ENCODE results near the gene CTSC. TPM values are rescaled to one million over a fixed set of nuclear protein-coding genes. Genes with fewer than 3 reads are reported as not detected.
A peak's percentile ranks its signal among the peaks of the same experiment; 100 is the strongest.

The CTSC gene
- total RNA-seq, 4 donors from 2014 or later, result 38.5 to 167 (median 109) TPM

DNA sequence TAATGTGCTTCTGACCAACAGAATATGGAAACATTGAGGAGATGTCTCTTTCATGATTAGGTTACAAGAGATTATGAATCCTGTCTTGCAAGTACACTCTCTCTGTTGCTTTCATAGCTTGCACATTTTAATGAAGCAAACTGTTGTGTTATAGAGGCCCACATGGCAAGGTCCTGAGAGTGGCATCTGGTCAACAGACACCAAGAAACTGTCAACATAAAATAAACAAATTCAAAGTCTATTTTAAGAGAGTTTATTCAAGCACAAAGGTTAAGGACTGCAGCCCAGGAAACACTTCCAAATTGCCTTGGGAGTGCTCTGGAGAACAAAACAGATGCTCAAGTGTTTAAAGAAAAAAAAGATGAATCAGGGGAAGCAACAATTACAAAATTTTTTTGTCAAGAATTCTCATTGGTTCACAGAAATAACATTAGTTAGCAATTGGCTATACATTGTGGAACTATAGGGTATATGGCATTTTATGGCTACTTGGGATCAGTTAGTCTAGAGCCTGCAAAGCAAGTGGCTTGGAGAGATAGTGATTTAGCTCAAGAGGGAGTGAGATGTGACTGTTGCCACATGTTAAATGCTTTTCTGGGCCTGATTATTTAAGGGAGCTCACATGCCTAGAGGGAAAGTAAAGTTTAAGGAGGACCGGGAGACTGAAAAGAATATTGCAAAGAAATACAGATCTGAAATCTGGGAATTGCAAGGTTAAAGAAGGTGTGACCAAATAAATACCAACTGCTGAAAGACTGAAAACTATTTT, 54.6 kb downstream of the CTSC start:
- TF ChIP-seq, protein P1, sequence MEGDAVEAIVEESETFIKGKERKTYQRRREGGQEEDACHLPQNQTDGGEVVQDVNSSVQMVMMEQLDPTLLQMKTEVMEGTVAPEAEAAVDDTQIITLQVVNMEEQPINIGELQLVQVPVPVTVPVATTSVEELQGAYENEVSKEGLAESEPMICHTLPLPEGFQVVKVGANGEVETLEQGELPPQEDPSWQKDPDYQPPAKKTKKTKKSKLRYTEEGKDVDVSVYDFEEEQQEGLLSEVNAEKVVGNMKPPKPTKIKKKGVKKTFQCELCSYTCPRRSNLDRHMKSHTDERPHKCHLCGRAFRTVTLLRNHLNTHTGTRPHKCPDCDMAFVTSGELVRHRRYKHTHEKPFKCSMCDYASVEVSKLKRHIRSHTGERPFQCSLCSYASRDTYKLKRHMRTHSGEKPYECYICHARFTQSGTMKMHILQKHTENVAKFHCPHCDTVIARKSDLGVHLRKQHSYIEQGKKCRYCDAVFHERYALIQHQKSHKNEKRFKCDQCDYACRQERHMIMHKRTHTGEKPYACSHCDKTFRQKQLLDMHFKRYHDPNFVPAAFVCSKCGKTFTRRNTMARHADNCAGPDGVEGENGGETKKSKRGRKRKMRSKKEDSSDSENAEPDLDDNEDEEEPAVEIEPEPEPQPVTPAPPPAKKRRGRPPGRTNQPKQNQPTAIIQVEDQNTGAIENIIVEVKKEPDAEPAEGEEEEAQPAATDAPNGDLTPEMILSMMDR (IDR thresholded peaks at IDR 0.05), result no peak
- no peak for TF ChIP-seq POLR2A (IDR thresholded peaks at IDR 0.05)
- H3K4me1 ChIP-seq, result peaks cover 9 to 64% (median 16%) of the 10 kb centered on the region in 3 donors
- H3K4me3 ChIP-seq, result no peak overlapping the region
- no peaks in the 10 kb centered on the region for H3K36me3 ChIP-seq
- intact Hi-C loops (cut with DNase I), result no loop called here
- no peak for DNase-seq
- H3K9me3 ChIP-seq, result no peaks in the 10 kb centered on the region
- no peak overlapping the region for H3K27ac ChIP-seq
- no peaks in the 10 kb centered on the region for H3K27me3 ChIP-seq
- WGBS, 2 donors, result 64 to 65% methylated on average over 1 of the region's 1 CpG

DNA sequence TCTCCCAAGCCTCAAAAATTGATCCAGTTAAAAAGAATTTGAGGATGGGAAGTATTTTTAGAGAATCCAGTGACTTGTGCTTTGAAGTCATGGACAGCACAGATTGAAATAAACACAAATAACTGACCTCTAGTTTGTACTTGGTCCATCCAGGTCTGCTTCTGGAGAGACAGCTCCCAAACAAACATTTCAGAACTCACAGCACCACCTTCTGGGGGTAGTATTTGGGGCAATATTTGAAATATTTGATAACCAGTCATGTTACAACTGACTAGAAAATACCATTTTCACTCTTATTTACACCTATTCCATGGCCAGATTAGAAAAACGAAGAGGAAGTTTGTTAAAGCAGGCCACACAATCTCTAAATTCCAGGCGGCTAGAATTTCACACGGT, 56.2 kb downstream of the CTSC start:
- TF ChIP-seq POLR2A (IDR thresholded peaks at IDR 0.05), result no peak
- TF ChIP-seq, protein P1 (IDR thresholded peaks at IDR 0.05), result peak in 1 of 6 experiments; percentile 21
- Histone ChIP-seq H3K4me3 (no peak overlapping the region), H3K4me1 (peaks cover 9 to 60% (median 16%) of the 10 kb centered on the region in 3 donors), H3K9me3 (no peaks in the 10 kb centered on the region), H3K27ac (no peak overlapping the region), H3K27me3 (no peaks in the 10 kb centered on the region), H3K36me3 (no peaks in the 10 kb centered on the region)
- DNase-seq, result no peak
- intact Hi-C loops (cut with DNase I), result no loop called here
- 55 to 59% methylated on average over 3 of the region's 3 CpGs for WGBS, 2 donors

DNA sequence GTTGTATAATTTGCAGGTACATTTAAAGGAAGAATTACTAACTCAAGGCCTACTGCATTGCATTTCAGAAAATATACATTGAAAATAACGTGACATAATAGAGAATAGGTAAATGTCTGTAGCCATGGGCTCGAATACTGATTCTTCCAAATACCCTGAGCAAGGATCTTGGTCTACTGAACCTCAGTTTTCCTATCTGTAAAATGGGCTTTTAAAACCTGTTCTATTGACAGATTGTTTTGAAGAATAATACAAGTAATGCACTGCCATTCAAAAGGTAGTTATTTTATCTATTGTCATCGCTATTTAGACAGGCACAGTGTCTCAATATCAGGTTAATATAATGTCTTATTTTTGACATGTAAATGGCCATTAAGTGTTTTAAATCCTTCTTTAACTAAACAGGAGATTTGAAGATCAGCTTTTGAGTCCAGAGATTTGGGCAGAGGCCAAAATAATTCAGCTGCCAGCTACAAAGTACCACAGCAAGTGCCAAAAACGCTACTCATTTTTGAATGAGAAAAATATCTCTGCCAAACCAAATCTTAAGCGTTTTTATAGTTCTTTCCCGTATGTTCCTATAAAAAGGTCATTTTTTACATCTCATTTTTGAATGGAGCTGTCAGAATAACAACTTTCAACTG, 56.7 kb downstream of the CTSC start:
- no peaks in the 10 kb centered on the region for H3K36me3 ChIP-seq
- H3K9me3 ChIP-seq, result no peaks in the 10 kb centered on the region
- 36 to 40% methylated on average over 6 of the region's 6 CpGs for WGBS, 2 donors
- H3K4me3 ChIP-seq, result no peak overlapping the region
- intact Hi-C loops (cut with DNase I), result no loop called here
- no peak overlapping the region for H3K27ac ChIP-seq
- TF ChIP-seq POLR2A (IDR thresholded peaks at IDR 0.05), result no peak
- TF ChIP-seq, protein P1 (IDR thresholded peaks at IDR 0.05), result no peak
- no peak for DNase-seq
- peaks cover 9 to 56% (median 12%) of the 10 kb centered on the region in 3 donors for H3K4me1 ChIP-seq
- no peaks in the 10 kb centered on the region for H3K27me3 ChIP-seq

DNA sequence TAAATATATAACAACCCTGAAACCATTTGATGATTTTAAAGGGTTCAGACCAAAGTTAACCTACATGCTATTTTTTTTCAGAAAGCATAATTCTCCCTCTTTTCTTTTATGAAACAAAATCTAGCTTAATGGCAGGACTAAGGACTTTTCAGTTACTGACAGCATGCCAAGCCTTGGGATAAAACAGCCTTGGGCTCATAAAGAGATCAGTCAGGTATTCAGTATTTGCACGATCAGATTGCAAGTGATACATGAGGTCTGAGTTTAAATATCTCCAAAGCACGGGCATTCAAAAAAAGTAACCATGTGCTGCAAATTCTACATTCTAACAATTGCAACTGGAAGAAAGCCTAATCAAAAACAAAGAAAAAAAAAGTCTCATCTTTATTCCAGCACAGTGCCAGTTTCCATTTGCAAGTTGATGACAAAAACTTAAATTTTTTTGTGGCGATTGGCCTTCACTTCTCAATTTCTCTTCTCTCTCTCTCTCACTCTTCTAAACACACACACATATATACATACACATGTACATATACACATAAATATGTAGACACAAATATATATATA, 60.1 kb downstream of the CTSC start:
- Histone ChIP-seq H3K9me3 (no peaks in the 10 kb centered on the region), H3K36me3 (no peaks in the 10 kb centered on the region), H3K27ac (no peak overlapping the region), H3K4me1 (peaks cover 0 to 26% (median 3%) of the 10 kb centered on the region in 3 donors), H3K4me3 (no peak overlapping the region), H3K27me3 (no peaks in the 10 kb centered on the region)
- TF ChIP-seq, protein P1 (IDR thresholded peaks at IDR 0.05), result no peak
- TF ChIP-seq POLR2A (IDR thresholded peaks at IDR 0.05), result no peak
- intact Hi-C loops (cut with DNase I), result no loop called here
- DNase-seq, result no peak
- 27 to 55% methylated on average over 3 of the region's 3 CpGs for WGBS, 2 donors

DNA sequence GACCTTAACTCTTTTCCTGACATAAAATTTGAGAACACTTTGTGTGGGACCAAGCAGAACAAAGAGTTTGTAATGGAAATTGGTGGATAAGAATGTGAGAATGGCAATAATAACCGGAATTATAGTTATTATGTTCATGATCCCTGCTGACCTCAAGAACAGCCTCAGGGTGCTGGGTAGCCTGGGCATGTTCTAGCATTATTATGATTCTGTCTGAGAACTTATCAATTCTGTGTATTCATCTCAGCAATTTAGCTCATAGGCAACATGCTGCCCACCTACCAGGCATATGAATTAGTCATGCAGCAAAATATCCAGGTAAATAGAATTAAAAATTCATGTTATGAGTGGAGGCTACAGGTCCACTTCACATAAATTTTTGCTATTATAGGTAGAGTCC, 61.9 kb downstream of the CTSC start:
- H3K4me1 ChIP-seq, result peaks cover 0 to 10% (median 0%) of the 10 kb centered on the region in 3 donors
- no peak overlapping the region for H3K4me3 ChIP-seq
- no peak overlapping the region for H3K27ac ChIP-seq
- H3K36me3 ChIP-seq, result no peaks in the 10 kb centered on the region
- intact Hi-C loops (cut with DNase I), result no loop called here
- 29 to 59% methylated on average over 1 of the region's 1 CpG for WGBS, 2 donors
- TF ChIP-seq POLR2A (IDR thresholded peaks at IDR 0.05), result no peak
- TF ChIP-seq, protein P1 (IDR thresholded peaks at IDR 0.05), result no peak
- no peaks in the 10 kb centered on the region for H3K27me3 ChIP-seq
- no peak for DNase-seq
- H3K9me3 ChIP-seq, result no peaks in the 10 kb centered on the region
